Activated T-helper 9 cell treated with anti-CD3 and anti-CD28 coated beads, Interleukin-2, amount 50 U/mL, for 16 hours (primary cell): ENCODE data around the gene MT1G.
"Not testable (repeated sequence)": the region's sequence is repeated elsewhere in the genome, so short reads cannot be mapped to it uniquely, and the experiment has no call there.

Experiments
- DNase-seq: peaks from one replicate; pipeline ENCODE4 v3.0.0-alpha.2; 2020; ENCODE audit warnings: low read depth

Gene MT1G

DNA sequence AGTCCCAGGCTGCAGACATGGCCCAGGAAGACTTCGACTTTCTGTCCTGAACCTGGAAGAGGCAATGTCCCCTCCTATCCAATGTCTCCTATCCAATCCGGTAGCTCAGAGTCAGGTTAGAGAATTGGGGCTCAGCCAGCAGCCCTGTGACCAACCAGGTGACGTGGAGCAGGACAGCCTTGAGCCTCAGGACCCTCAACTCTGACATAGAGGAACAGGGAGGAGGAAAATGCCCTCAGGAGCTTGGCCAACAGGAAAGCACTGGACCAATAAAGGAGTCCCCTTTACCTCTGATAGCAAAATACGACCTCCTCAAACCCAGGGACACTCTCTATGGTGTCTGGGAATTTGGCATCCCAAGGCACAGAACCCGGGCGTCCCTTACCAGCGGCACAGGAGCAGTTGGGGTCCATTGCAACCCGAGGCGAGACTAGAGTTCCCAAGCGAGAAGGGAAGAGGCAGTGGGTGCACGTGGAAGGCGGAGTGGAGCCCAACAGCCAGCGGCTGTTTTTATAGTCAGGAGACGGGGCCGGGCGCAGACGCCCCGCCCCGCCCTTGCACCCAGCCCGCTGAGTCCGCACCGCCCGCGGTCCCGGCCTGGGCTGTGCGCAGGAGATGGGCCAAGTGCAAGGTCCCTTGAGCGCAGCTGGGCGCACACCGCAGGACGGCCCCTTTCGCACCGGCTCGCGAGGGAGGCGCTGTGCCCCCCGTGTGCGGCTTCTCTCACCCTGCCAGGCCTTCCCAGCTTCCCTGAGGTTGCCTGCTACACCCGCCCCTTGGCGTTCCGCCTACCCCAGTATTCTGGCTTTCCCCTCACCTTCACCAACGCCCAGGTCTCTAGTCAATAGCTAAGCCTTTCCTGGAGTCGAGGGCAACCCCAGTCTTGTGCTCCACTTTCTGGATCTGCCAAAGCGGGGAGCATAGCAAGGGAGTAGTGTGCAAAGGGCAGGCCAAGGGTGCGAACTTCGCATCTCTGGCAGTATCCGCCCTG lies at the start of gene MT1G:
MT1G (minus strand) TSS at position 485 of the 991 bp plus-strand sequence; CDS start at position 413, 72 bp downstream.
- DNase-seq = no peak

DNA sequence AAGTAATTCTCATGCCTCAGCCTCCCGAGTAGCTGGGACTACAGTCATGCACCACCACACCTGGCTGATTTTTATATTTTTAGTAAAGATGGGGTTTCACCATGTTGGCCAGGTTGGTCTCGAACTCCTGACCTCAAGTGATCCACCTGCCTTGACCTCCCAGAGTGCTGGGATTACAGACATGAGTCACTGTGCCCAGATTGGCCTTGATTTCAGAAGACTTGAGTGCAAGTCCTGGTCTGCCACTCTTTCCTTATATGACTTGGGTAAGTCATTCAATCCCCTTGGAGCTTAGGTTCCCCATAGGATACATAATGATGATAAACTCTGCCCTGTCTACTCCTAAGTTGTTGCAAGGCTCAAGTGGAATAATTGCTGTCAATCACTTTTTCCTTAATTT lies 49.7 kb upstream of the MT1G start:
- DNase-seq = not testable (repeated sequence)

DNA sequence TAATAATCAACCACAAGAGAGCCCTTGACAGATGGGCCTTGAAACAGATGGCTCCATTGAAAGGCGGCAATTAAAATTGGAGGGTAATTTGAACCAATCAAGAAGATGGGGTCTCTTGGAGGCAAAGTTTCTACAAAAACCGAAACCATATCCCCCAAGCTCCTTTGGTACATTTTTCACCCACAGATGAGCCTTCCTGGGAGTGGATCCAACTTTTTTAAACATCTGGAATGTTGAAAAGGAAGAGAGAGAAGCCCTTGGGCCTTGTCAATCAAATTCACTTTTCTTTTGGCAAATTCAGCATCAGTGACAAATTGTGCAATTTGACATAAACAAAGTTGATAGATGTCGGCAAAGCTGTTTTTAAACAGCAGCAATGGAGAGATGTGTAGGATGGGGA lies 48.9 kb upstream of the MT1G start:
- no peak for DNase-seq

- DNase-seq = no peak
Observed at GRCh38 chr16:56715126-56715525, 47.3 kb upstream of the MT1G start.

- no peak for DNase-seq
Observed at GRCh38 chr16:56713794-56714193, 45.9 kb upstream of the MT1G start.

- DNase-seq = no peak
Observed at GRCh38 chr16:56711862-56712261, 44.0 kb upstream of the MT1G start.

DNA sequence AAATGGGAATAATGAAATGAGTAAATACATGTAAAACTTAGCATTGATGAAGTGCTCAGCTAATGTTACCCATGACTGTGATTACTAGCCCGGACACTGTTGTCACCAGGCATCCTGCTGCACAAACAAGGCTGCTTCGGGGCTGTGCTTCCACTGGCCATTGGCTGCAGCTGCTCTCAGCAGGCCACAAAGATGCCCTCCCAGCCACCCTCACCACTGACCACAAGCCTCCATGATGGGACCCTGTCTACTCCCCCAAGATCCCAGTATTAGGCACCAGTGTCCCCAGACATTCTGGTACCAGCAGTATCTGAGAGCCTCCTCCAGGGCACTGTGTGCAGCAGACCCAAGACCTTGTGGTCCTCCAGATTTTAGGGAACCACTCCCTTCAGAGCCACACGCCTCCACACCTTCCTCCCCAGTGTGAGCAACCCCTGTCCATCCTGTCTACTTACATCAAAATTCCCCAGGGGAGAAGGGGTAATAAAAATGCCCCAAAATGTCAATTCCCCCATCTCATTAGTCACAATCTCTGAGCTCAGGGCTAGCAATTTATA lies 42.4 kb upstream of the MT1G start:
- no peak for DNase-seq

DNA sequence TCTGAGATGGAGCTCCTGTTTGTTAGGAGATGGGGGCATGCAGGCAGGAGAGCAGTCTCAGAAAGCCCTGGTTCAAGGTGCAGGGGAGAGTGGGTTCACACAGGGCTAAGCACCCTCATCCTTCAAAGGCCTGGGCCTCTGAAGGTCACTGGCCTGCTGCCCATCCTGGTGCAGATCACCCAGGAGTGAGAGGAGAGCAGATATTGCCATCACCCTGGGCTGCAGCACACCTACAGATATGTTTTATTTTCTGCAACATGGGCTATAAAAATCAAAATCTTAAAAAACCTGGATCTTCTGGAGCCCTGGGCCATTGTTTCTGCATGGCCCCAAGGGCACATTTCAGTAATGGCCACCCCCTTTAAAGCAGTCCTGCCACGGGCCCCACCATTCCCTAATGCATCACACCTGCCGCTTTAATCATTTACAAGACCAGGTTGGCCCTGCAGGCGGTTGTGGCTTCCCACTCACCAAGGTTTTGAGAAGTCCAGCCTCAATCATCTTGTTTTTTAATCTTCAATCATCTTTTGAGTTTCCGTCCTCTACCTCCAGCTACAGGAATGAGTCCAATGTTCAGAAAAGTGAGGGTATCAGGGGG lies 41.7 kb upstream of the MT1G start:
- no peak for DNase-seq

GRCh38 chr16:56708525-56709442 lies 40.9 kb upstream of the MT1G start:
- no peak for DNase-seq

- no peak for DNase-seq
Observed at GRCh38 chr16:56702836-56703235, 35.0 kb upstream of the MT1G start.

DNA sequence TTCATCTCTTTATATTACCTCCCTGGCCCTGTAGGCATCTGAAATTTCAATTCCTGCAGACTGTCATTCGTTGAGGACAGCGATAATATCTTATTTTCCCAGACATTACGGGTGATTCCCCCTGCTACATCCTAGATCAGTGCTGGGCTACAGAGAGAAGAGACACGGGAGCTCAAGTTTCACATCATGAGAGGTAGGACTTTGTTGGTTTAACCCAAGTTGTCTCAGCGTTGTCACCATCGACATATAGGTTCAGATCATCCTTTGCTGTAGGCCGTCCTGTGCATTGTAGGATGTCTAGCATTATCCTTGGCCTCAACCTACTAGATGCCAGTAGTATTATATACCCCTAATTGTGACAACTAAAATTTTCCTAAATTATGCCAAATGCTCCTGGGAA lies 33.7 kb upstream of the MT1G start:
- DNase-seq = no peak

DNA sequence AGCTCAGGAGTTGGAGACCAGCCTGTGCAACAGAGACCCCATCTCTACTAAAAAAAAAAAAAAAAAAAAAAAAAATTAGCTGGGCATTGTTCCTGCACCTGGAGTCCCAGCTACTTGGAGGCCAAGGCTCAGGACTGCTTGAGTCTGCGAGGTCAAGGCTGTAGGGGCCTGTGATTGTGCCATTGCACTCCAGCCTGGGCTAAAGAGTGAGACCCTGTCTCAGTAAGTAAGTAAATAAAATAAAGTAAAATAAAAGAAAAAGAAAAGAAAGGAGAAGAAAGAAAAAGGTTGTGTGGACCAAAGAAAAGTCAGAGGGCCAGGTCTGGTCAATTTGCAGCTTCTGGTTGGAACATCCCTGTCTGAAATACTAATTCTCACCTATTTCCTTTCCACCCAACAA lies 32.8 kb upstream of the MT1G start:
- DNase-seq = no peak

DNA sequence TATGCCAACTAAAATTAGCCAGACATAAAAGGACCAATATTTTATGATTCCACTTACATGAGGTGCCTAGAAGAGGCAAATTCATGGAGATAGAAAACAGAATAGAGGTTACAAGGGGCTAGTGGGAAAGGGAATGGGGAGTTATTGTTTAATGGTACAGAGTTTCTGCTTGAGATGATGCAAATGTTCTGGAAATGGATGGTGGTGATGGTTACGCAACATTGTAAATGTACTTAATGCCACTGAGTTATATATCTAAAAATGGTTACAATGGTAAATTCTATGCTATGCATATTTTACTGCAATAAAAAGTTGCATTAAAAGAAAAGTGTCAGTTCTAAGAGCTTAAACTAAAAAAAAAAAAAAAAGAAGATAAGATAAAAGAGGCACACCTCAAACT lies 32.3 kb upstream of the MT1G start:
- DNase-seq = no peak

DNA sequence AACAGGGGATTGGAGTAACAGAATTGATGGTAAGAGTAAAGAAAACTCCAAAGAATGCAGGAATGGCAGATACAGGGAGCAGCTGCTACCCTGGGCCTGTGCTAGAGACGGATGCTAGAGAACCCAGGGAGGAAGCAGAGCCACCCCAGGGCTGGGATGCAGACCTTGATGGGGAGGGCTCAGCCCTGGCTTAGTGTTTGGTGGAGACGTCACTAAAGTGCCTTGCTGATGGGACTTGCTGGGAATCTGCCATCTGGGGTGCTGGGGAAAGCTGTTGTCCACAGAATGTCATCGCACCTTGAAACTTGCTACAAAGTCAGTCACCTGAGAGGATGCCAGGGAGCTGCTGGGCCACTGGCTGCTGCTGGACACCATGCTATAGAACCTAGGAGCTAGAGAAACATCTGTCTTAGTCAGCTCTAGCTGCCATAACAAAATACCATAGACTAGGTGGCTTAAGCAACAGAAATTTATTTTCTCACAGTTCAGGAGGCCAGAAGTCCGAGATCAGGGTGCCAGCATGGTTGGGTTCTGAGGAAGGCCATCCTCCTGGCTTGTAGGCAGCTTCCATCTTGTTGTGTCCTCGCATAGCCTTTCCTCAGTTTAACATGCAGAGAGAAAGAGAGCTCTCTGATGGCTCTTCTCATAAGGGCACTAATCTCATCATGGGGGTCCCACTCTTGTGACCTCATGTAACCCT lies 29.7 kb upstream of the MT1G start:
- no peak for DNase-seq

DNA sequence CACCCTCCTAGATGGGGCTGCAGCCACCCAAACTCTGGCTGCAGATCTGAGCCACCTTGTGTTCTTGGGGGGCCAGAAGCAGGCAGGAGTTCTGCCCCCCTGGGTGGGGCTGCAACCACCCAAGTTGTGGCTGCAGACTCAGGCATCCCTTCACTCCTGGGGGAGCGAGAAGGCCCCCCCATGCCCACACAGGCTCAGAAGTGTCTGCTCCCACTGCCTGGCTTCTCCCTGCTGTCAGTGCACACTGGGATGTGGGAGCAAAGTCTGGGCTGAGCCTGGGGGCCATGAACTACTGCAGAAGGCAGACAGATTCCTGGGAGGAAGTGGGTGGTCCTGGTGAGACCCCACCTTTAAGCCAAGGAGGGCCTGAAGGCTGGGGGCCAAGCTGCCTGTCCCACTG lies 27.4 kb upstream of the MT1G start:
- no peak for DNase-seq

DNA sequence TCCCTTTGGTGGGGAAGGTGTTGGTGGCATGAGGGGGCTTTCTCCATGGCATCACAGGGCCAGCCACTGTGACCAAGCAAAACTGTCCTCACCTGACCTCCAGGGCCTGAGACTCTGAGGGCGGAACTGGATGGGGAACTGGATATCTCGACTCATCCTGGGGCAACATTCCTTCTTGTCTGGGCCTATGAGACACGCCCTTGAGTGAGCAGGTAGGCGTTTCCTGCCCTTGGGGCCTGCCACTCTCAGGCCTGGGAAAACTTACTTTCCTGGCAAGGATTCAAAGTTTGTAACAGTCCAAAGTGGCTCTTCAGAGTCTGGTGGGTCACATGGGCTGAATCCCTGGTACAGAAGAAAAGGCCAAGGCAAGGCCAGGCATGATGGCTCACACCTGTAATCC lies 24.0 kb upstream of the MT1G start:
- DNase-seq = no peak

DNA sequence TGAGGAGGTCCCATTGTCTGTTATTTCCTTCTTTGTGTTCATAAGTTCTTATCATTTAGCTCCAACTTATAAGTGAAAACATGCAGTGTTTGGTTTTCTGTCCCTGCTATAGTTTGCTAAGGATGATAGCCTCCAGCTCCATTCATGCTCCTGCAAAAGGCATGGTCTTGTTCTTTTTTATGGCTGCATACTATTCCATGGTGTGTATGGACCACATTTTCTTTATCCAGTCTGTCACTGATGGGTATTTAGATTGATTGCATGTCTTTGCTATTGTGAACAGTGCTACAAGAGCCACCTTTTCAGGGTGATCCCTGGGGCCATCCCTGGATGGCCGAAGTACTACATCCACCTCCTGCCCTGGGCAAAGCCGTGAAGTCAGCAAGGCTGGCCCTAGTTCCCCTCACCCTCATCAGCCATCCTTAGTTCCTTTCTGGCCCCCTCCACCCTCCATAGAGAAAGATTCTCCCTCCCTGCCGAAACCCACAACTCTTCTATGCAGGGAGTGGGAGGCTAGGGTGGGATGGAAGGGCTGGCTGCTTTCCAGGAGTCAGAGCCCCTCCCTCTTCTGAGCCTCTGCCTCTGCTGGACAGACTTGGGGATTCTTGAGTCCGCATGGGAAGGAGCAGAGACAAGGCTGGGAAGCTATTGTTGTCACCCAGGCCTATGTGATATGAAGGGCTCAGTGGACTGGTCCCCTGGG lies 22.7 kb upstream of the MT1G start:
- no peak for DNase-seq

- no peak for DNase-seq
Observed at GRCh38 chr16:56689171-56689570, 21.3 kb upstream of the MT1G start.

DNA sequence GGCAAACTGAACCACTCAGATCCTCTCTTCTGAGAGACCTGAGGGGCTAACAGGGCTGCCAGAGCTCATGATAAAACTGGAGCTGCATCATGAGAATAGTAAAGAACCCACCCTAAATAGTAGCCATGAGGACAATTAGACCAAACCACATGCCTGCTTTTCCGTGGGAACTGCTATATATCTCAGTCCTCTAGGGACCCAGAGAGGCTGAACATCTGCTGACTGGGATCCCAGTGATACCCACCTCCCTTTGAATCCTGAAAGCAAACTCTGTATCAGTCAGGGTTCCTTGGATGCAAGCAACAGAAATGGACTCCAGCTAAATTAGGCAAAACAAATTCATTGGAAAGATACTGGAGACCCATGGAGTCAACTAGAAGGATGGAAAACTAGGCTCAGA lies 20.9 kb upstream of the MT1G start:
- no peak for DNase-seq

DNA sequence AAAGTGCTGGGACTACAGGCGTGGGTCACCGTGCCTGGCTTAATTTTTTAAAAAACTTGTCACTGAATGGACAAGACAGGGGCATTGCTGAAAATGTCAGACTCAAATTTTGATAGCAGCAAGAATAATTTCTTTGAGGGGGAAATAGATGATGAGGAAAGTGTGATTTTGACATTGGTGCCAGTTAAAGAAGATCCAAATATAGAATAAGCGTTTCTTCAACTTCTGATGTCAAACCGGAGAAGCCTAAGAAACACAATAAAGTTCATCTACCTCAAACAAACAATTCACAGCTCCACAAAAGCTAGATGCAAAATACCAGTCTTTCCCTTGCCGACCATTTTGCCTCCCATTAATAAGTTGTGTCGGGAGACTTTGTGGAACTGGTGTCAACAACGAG lies 18.9 kb upstream of the MT1G start:
- DNase-seq = no peak
